K562 treated with DMSO at 1 percent for 4 hours (cell line): ENCODE data around the gene ADGRB2. TPM values are rescaled to one million over a fixed set of nuclear protein-coding genes. Genes with fewer than 3 reads are reported as not detected.

Source experiments
- total RNA-seq: library from RNA; unstranded; fragments of 300-600 nt; gene quantifications from 2 replicates; pipeline ENCODE4 v1.2.3, GENCODE V29; 2022; ENCODE audit not compliant: insufficient read depth

Gene ADGRB2, protein sequence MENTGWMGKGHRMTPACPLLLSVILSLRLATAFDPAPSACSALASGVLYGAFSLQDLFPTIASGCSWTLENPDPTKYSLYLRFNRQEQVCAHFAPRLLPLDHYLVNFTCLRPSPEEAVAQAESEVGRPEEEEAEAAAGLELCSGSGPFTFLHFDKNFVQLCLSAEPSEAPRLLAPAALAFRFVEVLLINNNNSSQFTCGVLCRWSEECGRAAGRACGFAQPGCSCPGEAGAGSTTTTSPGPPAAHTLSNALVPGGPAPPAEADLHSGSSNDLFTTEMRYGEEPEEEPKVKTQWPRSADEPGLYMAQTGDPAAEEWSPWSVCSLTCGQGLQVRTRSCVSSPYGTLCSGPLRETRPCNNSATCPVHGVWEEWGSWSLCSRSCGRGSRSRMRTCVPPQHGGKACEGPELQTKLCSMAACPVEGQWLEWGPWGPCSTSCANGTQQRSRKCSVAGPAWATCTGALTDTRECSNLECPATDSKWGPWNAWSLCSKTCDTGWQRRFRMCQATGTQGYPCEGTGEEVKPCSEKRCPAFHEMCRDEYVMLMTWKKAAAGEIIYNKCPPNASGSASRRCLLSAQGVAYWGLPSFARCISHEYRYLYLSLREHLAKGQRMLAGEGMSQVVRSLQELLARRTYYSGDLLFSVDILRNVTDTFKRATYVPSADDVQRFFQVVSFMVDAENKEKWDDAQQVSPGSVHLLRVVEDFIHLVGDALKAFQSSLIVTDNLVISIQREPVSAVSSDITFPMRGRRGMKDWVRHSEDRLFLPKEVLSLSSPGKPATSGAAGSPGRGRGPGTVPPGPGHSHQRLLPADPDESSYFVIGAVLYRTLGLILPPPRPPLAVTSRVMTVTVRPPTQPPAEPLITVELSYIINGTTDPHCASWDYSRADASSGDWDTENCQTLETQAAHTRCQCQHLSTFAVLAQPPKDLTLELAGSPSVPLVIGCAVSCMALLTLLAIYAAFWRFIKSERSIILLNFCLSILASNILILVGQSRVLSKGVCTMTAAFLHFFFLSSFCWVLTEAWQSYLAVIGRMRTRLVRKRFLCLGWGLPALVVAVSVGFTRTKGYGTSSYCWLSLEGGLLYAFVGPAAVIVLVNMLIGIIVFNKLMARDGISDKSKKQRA (N-terminal part only)
- 0.30 and 0.47 TPM in 2 replicates for total RNA-seq

GRCh38 chr1:31764312-31765040 lies at the start of gene ADGRB2:
Gene ADGRB2 (minus strand): TSS chr1:31764340. CDS start chr1:31757221, 7,119 bp downstream.

DNA sequence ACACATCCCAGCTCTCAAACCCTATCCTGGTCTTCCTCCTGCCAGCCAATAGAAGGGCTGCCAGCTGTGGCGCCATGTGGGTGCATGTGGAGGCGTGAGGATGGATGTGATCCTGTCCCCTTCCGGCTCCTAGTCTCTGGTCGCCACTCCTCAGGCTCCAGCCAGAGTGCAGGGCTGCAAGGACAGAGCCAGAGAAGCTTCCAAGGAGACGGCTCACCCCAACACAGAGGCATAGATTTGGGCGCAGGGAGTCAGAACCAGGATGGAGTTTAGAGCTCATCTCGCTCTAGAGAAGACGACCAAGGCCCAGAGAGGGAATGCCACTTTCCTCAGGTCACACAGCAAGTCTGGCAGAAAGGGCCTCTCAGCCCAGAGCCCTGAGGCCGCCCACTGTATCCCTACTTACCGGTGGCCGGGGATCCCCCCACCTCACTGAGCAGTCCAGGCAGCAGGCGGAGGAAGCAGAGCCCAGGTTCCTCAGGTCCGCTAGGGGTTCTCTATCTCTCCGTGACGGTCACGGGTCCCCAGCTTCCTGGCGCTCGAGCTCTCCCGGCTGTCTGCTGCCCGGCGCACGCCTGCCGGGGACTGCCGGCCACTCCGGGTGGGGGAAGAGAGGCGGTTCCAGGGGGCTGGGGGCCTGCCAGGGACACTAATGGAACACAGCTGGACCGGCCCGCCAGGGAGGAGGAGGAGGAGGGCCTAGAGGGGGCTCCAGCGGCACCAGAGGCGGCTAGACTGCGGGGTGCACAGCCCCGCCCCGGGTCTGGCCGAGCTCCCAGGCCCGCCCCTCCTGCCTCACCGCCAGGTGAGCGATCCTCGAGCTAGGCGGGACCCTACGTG lies 60.5 kb downstream of the ADGRB2 start, which contains the start of gene COL16A1:
TSS of gene COL16A1 (minus strand) at position 587 of the 840 bp plus-strand sequence. CDS start 1,824 bp downstream, outside the sequence.

Other genes starting within 250 kb of the ADGRB2 start
- 0.95 TPM in 1 of 2 replicates, not detected in the other for gene TINAGL1, start 187.8 kb downstream of the ADGRB2 start, total RNA-seq
- not detected in 2 replicates for gene HCRTR1, start 146.7 kb downstream of the ADGRB2 start, total RNA-seq
- gene PEF1, start 119.5 kb downstream of the ADGRB2 start, total RNA-seq, result 39.5 and 47.4 TPM in 2 replicates
- gene COL16A1, start 60.3 kb downstream of the ADGRB2 start, total RNA-seq, result not detected in 2 replicates
- 0.94 and 3.4 TPM in 2 replicates for gene SPOCD1, start 51.7 kb upstream of the ADGRB2 start, total RNA-seq
- gene PTP4A2, start 174.0 kb upstream of the ADGRB2 start, total RNA-seq, result 151 and 161 TPM in 2 replicates
- 131 and 140 TPM in 2 replicates for gene KHDRBS1, start 249.5 kb upstream of the ADGRB2 start, total RNA-seq